ENCODE data around the gene FGF18. TPM values are rescaled to one million over a fixed set of nuclear protein-coding genes. Genes with fewer than 3 reads are reported as not detected.

The FGF18 gene
- total RNA-seq, 1 experiment from 2014 or later = 0.94 TPM

DNA sequence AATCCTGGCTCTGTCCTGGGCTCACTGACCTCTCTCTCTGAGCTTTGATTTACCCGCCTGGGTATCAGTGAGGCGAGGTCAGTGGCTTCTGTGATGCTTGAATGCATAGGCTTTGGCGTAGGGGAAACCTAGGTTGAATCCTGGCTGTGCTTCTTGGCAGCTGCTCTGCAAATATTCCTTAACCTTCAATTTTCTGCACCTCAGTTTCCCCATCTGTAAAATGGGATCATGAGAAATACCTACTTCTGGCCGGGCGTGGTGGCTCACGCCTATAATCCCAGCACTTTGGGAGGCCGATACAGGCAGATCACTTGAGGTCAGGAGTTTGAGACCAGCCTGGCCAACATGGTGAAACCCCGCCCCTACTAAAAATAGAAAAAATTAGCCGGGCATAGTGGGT is 7.2 kb downstream of the FGF18 start:
- Histone ChIP-seq H3K14ac (ENCODE audit: insufficient read depth, low read length) (no peak overlapping the region), H2BK12ac (ENCODE audit: insufficient read length, low read depth, low read length) (no peak overlapping the region), H3K79me1 (ENCODE audit: insufficient read depth, low read depth, low read length, poor library complexity, severe bottlenecking) (no peaks in the 10 kb centered on the region), H3K79me2 (ENCODE audit: insufficient read depth, low read length) (no peaks in the 10 kb centered on the region), H3K4me1 (ENCODE audit: insufficient read depth, low read length) (no peaks in the 10 kb centered on the region), H3T11ph (ENCODE audit: low read length) (no peak overlapping the region), H3K27ac (ENCODE audit: insufficient read length, low read depth, low read length) (no peak overlapping the region), H3K23ac (ENCODE audit: insufficient read length, low read depth, low read length) (no peak overlapping the region), H4K8ac (replicated peaks; ENCODE audit: insufficient read length, low read depth, low read length) (no peak overlapping the region), H4K20me1 (ENCODE audit: control insufficient read depth, insufficient read depth, insufficient read length) (peaks cover 2% of the 10 kb centered on the region), H3K18ac (ENCODE audit: insufficient read length, low read depth, low read length) (no peak overlapping the region), H2BK15ac (ENCODE audit: low read depth, low read length) (no peak overlapping the region), H4K5ac (ENCODE audit: insufficient read length, low read depth, low read length) (no peak overlapping the region), H3K4ac (ENCODE audit: low read depth, low read length) (no peak overlapping the region), H3K9me3 (ENCODE audit: control insufficient read depth, low read depth, low read length) (no peaks in the 10 kb centered on the region), H4K91ac (ENCODE audit: insufficient read length, low read depth, low read length) (no peak overlapping the region), H3K9ac (ENCODE audit: extremely low read depth, insufficient read length, low read length) (no peak overlapping the region), H3K23me2 (ENCODE audit: insufficient read length, low read depth, low read length, poor library complexity, severe bottlenecking) (no peaks in the 10 kb centered on the region), H2BK120ac (ENCODE audit: low read depth, low read length, poor library complexity, severe bottlenecking) (no peak overlapping the region), H3K27me3 (ENCODE audit: insufficient read depth, low read length) (no peaks in the 10 kb centered on the region; the same call in 1 of the 2 replicates), H2BK5ac (ENCODE audit: insufficient read length, low read length) (no peak overlapping the region), H3K56ac (ENCODE audit: insufficient read length, low read depth, low read length) (no peak overlapping the region), H2AFZ (ENCODE audit: low read length) (no peak overlapping the region), H3K4me2 (ENCODE audit: insufficient read depth, insufficient read length, low read length) (no peak overlapping the region), H2BK20ac (ENCODE audit: low read depth, low read length, poor library complexity, severe bottlenecking) (no peak overlapping the region), H2AK5ac (ENCODE audit: insufficient read length, low read length) (no peak overlapping the region)
- Mint-ChIP-seq H3K27me3 (ENCODE audit: low read depth) (peaks cover 22% of the 10 kb centered on the region), H3K27ac (no peak overlapping the region), H3K36me3 (ENCODE audit: insufficient read depth in 1 of 3, low read depth in 3 of 3) (no peaks in the 10 kb centered on the region; a peak in 1 of 7 replicates), H3K4me1 (peaks cover 6 to 26% of the 10 kb centered on the region in 2 experiments), H3K4me3 (no peak overlapping the region), H3K9me3 (no peaks in the 10 kb centered on the region; a peak in 1 of 5 replicates)
- TF ChIP-seq, protein P1, sequence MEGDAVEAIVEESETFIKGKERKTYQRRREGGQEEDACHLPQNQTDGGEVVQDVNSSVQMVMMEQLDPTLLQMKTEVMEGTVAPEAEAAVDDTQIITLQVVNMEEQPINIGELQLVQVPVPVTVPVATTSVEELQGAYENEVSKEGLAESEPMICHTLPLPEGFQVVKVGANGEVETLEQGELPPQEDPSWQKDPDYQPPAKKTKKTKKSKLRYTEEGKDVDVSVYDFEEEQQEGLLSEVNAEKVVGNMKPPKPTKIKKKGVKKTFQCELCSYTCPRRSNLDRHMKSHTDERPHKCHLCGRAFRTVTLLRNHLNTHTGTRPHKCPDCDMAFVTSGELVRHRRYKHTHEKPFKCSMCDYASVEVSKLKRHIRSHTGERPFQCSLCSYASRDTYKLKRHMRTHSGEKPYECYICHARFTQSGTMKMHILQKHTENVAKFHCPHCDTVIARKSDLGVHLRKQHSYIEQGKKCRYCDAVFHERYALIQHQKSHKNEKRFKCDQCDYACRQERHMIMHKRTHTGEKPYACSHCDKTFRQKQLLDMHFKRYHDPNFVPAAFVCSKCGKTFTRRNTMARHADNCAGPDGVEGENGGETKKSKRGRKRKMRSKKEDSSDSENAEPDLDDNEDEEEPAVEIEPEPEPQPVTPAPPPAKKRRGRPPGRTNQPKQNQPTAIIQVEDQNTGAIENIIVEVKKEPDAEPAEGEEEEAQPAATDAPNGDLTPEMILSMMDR (conservative IDR thresholded peaks at IDR 0.05) = no peak
- no CpG with 5 or more reads among the region's 9 CpGs for WGBS (ENCODE audit: extremely low coverage, insufficient read length, low lambda C conversion rate)
- DNase-seq = no peak
